Breast epithelium (tissue), 4 donors: ENCODE measurements around the gene ABL2. TPM values are rescaled to one million over a fixed set of nuclear protein-coding genes. Genes with fewer than 3 reads are reported as not detected.

Experiments
- DNase-seq, 2 donors: peaks; one replicate each; pipeline ENCODE4 v3.0.0-alpha.2; 2019; ENCODE audit warnings: low spot score in 2 of 2
- H3K27ac ChIP-seq, 2 donors: fragments of 200-600 bp; sonication (generic) in 1 of 2; one replicate each; pipeline ENCODE4 v1.5.1; 2016 to 2019; ENCODE audit warnings: mild to moderate bottlenecking in 1 of 2
- H3K27me3 ChIP-seq, 2 donors: fragments of 200-600 bp; sonication (generic) in 1 of 2; one replicate each; pipeline versions ENCODE4 v1.5.1 to v1.6.0; 2017 to 2019; ENCODE audit warnings: control low read depth in 1 of 2, mild to moderate bottlenecking in 1 of 2
- H3K36me3 ChIP-seq: fragments of 200-600 bp; one replicate; pipeline ENCODE4 v1.5.1; 2019
- H3K4me1 ChIP-seq, 2 donors: fragments of 200-600 bp; sonication (generic); one replicate each; pipeline ENCODE4 v1.5.1; 2016 to 2019; ENCODE audit warnings: control low read depth in 1 of 2
- H3K4me3 ChIP-seq, 3 donors: fragments of 200-600 bp; sonication (generic); 1 replicate in 2 of 3; 2 replicates in 1 of 3; pipeline ENCODE4 v1.5.1; 2016 to 2019; ENCODE audit warnings: mild to moderate bottlenecking in 3 of 3, moderate library complexity in 2 of 3
- H3K9me3 ChIP-seq, 2 donors: fragments of 200-600 bp; sonication (generic) in 1 of 2; one replicate each; pipeline ENCODE4 v1.5.1; 2016 to 2019; ENCODE audit warnings: control low read depth in 1 of 2
- CTCF ChIP-seq, 3 donors: fragments of 450-650 bp; IDR thresholded peaks; one replicate each; pipeline ENCODE4 v1.5.1; 2016 to 2017; ENCODE audit warnings: antibody characterized with exemption in 3 of 3, mild to moderate bottlenecking in 3 of 3, moderate library complexity in 3 of 3
- POLR2A ChIP-seq: fragments of 450-650 bp; IDR thresholded peaks from one replicate; pipeline ENCODE4 v1.6.1; 2016; ENCODE audit warnings: antibody characterized with exemption, mild to moderate bottlenecking, moderate library complexity
- POLR2AphosphoS5 ChIP-seq, 3 donors: sonication (generic); formaldehyde crosslinking; IDR thresholded peaks; one replicate each; pipeline ENCODE4 v1.6.1; 2017; ENCODE audit warnings: antibody characterized with exemption in 3 of 3
- intact Hi-C: fragments of 100-400 bp; cut with DNase I; formaldehyde crosslinking; loops from one replicate; pipeline ENCODE4 v1.15.1; 2023; ENCODE audit warnings: low total_unique reads
- total RNA-seq, 3 donors: library from RNA; depleted of rRNA; stranded (reverse); fragments of >200 nt; gene quantifications; one replicate each; pipeline ENCODE4 v1.1.0, GENCODE V29; 2016

The ABL2 gene
- total RNA-seq, 3 donors from 2014 or later: 23.9 to 27.4 (median 24.3) TPM

GRCh38 chr1:179195376-179195775 lies 34.1 kb downstream of the ABL2 start:
- H3K36me3 ChIP-seq: no peaks in the 10 kb centered on the region
- H3K4me1 ChIP-seq: no peaks in the 10 kb centered on the region
- no peaks in the 10 kb centered on the region for H3K9me3 ChIP-seq
- TF ChIP-seq POLR2AphosphoS5 (IDR thresholded peaks at IDR 0.05): no peak
- TF ChIP-seq CTCF (IDR thresholded peaks at IDR 0.05): no peak
- no peak for TF ChIP-seq POLR2A
- intact Hi-C loops: no loop called here
- no peaks in the 10 kb centered on the region for H3K27me3 ChIP-seq
- H3K27ac ChIP-seq: no peak overlapping the region
- no peak overlapping the region for H3K4me3 ChIP-seq
- no peak for DNase-seq

- no peak overlapping the region for H3K27ac ChIP-seq
- no peaks in the 10 kb centered on the region for H3K9me3 ChIP-seq
- DNase-seq: no peak
- no peaks in the 10 kb centered on the region for H3K36me3 ChIP-seq
- intact Hi-C loops: no loop called here
- no peak overlapping the region for H3K4me3 ChIP-seq
- no peak for TF ChIP-seq POLR2AphosphoS5 (IDR thresholded peaks at IDR 0.05)
- no peak for TF ChIP-seq POLR2A
- TF ChIP-seq CTCF (IDR thresholded peaks at IDR 0.05): no peak
- no peaks in the 10 kb centered on the region for H3K27me3 ChIP-seq
- no peaks in the 10 kb centered on the region for H3K4me1 ChIP-seq
Measured at GRCh38 chr1:179194068-179194537, 35.4 kb downstream of the ABL2 start.

GRCh38 chr1:179190861-179191260 lies 38.6 kb downstream of the ABL2 start:
- H3K36me3 ChIP-seq: no peaks in the 10 kb centered on the region
- no peaks in the 10 kb centered on the region for H3K9me3 ChIP-seq
- no peaks in the 10 kb centered on the region for H3K27me3 ChIP-seq
- H3K27ac ChIP-seq: peak overlapping the region in 1 of 2 donors; percentile 60
- no peak overlapping the region for H3K4me3 ChIP-seq
- TF ChIP-seq CTCF (IDR thresholded peaks at IDR 0.05): no peak
- no peak for TF ChIP-seq POLR2AphosphoS5 (IDR thresholded peaks at IDR 0.05)
- TF ChIP-seq POLR2A: no peak
- no peak for DNase-seq
- no peaks in the 10 kb centered on the region for H3K4me1 ChIP-seq
- intact Hi-C loops: no loop called here

- Histone ChIP-seq H3K4me3 (no peak overlapping the region), H3K9me3 (no peaks in the 10 kb centered on the region), H3K27me3 (no peaks in the 10 kb centered on the region), H3K36me3 (no peaks in the 10 kb centered on the region), H3K27ac (no peak overlapping the region), H3K4me1 (no peaks in the 10 kb centered on the region)
- intact Hi-C loops: no loop called here
- no peak for DNase-seq
- TF ChIP-seq CTCF (IDR thresholded peaks at IDR 0.05): no peak
Measured at GRCh38 chr1:179187735-179188471, 41.6 kb downstream of the ABL2 start.

- Histone ChIP-seq H3K4me1 (no peaks in the 10 kb centered on the region), H3K4me3 (no peak overlapping the region)
- intact Hi-C loops: no loop called here
Measured at GRCh38 chr1:179187043-179187442, 42.4 kb downstream of the ABL2 start.

More at GRCh38 chr1:179187043-179187442, 42.4 kb downstream of the ABL2 start:
- DNase-seq: no peak
- Histone ChIP-seq H3K36me3 (no peaks in the 10 kb centered on the region), H3K27ac (no peak overlapping the region), H3K9me3 (no peaks in the 10 kb centered on the region), H3K27me3 (no peaks in the 10 kb centered on the region)
- TF ChIP-seq CTCF (IDR thresholded peaks at IDR 0.05) (no peak), POLR2A (no peak), POLR2AphosphoS5 (IDR thresholded peaks at IDR 0.05) (no peak)
